NCI-H526 (cell line): ENCODE data around the gene LSP1.

Source experiments
- DNase-seq, 2 experiments: peaks; one replicate each; lab custom pipeline; 2025; lab: John Stamatoyannopoulos, UW

Gene LSP1

GRCh38 chr11:1917523-1918435 lies 64.9 kb downstream of the LSP1 start:
- no peak for DNase-seq

GRCh38 chr11:1918436-1919315 lies 65.8 kb downstream of the LSP1 start:
- DNase-seq: no peak

DNA sequence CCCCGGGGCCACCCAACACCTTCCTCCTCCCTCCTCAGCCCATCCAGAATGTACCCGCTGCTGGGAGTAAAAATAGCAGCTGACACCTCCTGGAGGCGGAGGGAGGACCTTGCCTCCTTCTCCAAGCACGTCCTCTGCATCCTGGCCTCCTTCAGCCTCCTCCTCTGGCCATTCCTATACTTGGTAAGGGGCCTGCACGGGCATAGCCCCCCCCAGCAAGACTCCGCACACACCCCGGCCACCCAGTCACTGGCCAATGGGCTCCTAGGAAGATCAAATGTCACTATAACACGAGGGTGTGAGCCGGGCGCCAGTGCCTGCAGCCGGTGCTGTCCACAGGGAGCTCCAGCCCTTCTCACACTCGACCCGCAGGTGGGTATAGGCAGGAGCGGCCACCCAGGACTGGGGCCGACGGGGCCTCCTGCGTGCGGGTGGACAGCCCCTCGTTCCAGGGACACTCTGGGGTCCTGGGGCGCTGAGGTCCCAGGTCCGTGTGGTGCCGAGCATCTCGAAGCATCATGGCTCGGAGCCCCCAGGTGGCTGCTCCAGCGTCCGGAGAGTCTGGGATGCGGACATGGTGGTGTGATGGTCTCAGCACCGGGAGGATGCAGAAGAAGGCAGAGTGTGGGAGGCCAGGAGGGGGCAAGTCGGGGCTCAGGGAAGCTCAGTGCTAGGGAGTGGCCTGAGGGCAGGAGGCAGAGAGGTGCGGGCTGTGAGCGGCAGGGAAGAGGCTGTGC lies 66.7 kb downstream of the LSP1 start, which contains the start of gene TNNT3:
TNNT3 (plus strand) TSS at position 313 of the 737 bp plus-strand sequence. CDS start 3,172 bp downstream, outside the sequence.
- DNase-seq: no peak

DNA sequence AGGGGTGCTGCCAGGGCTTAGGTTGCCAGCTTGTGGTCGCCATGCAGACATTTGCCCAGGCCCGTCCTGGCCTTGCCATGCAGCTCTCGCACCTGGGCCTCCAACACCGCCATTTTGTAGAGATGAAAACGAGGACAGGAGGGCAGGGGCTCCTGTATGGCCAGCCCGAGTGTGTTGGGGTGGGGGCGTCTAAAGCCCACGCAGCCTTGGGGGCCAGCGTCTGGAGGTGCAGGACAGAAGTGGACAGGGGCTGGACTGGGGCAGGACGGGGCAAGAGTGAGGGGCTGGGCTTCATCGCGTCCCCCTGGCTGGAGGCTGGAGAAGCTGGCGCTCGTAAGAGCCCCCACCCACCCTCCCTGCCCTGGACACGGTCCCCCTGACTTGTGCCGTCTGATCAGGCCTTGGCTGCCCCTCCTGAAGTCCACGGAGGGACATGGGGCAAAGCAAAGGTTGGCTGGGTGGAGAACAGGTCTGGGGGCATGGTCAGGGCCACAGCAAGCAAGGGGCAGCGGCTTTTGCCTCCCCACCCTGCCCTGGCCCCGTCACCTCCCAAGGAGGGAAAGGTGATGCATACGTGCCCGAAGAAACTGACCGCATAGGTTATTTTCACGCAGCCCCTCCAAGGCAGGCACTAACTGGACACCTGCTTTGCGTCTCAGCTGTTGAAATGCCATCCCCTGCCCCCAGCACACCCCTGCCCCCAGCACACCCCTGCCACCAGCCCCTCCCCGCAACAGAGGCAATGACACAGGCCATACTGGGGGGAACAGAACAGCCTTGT lies 67.4 kb downstream of the LSP1 start:
- no peak for DNase-seq

DNA sequence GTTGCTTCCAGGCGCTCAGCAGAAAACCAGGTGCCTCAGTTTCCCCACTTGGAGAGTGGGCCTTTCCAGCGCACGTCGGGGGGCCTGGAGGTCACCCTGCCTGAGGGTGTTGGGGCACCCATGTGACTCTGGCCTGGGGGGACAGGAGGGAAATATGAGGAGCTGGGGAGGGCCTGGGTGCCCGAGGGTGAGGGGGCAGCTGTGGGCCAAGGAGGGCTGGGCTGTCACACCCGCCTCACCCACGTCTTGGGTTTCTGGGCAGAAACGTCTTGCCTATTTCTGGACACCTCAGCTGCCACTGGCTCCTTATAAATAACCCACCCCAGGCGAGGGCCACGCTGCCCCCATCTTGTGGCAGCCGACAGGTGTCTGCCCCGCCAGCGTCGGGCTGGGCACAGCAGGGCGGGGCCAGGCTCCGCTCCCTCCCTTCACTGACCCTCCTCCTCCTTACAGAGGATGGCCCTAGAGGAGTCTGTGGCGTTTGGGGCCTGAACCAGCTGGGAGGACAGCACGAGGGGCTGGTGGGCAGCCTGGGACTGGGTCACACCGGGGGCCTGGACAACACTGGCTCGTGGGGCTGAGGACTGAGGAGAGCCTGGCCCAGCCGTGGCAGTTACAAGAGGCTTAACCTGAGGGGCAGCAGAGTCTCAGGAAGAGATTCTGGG lies 68.2 kb downstream of the LSP1 start:
- peak in 1 of 2 experiments; percentile 43 for DNase-seq

DNA sequence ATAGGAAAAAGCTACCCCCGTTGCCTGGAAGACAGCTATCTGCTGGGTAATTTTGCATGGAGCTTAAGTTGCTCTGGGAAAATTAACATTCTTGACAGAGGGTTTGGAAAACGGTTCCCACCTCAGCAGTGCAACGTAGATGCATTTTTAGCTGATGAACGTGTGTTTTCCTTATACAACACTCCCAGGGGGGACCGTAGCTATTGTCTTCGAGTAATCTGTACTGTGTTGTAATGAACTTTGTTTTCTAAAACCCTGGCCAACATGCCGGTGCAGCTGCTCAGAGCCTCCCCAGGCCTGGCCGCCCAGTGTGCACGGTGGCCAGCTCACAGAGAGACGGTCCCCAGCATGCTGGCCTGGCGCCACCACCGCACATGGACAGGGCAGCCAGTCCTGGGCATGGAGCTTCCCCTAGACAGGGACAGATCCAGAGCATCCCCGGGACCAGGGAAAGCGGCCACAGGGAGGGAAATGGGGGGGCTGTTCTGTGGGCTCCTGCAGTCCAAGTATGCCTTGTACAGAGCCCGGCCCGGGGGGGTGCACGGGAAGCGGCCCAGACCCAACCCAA lies 68.8 kb downstream of the LSP1 start:
- no peak for DNase-seq

GRCh38 chr11:1922481-1923081 lies 69.7 kb downstream of the LSP1 start:
- no peak for DNase-seq

DNA sequence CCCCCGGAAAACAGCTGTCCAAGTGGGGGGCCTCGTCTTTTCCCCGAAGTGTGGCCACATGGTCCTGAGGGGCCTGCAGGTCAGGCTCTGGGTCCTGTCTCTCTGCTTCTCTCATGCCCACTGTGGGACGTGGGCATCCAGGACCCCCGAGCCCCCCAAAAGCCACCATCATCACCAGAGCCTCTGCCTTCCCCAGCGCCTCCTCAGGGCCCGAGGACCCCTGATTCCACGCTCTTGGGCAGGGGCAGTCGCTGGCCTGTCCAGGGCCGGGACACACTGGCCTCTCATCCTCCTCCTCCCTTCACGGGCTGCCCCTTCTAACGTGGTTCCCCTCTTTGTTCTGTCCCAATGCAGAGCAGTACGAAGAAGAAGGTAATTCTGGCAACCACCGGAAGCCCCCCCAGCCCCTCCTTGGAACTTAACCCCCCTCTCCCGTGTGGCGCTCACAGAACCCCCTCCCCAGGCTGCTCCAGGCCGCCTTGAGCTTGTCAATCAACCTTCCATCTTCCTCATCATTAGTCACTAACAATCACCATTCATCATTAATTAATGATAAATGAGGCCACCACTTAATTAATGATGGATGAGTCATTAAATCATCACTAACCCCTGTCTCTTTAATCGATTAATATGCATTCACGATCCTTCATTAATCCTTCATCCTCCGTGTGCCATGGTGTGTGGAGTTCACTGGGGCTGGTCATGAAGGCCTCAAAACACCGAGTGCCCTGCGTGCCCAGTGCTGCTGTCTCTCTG lies 70.5 kb downstream of the LSP1 start:
- no peak for DNase-seq

GRCh38 chr11:1924181-1924580 lies 71.3 kb downstream of the LSP1 start:
- no peak for DNase-seq

GRCh38 chr11:1924646-1925372 lies 71.9 kb downstream of the LSP1 start:
- DNase-seq: no peak

GRCh38 chr11:1925373-1926155 lies 72.7 kb downstream of the LSP1 start:
- no peak for DNase-seq

- no peak for DNase-seq
Observed at GRCh38 chr11:1926156-1927025, 73.5 kb downstream of the LSP1 start.

DNA sequence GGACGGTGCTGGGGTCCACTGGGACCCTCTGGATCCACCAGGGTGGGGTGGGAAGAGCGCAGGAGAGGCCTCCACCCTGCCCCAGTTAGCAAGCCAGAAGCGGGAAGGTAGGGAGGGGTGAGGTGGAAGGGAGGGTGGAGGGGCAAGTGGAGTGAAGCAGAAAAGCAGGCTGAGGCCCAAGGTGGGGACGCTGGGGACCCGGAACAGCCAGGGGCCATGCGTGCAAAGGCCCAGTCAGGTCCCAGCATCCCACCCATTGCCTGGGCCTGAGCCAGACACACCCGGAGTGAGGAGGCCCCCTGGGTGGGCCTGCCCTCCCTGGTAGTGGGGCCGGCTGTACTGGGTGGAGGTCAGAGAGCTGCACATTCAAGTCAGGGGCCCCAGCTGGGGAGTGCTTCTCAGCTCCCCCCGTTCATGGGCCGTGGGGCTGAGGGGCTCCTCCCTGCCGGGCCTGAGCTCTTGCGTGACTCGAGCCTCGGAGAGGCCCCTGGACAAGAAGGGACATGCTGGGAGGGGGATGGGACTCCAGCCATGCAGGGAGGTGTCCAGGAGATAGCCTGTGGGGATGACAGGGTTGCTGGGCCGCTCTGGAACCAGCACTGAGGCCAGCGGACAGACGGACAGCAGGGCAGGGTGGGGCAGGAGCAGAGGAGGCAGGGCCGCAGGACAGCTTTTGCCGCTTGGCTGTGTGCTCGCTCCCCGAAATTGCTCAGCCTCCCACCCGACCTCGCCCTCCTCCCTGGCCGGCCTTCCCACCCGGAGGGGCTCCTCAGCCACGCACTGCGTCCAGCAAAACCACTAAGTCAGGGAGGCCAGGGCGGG lies 74.4 kb downstream of the LSP1 start:
- DNase-seq: no peak

DNA sequence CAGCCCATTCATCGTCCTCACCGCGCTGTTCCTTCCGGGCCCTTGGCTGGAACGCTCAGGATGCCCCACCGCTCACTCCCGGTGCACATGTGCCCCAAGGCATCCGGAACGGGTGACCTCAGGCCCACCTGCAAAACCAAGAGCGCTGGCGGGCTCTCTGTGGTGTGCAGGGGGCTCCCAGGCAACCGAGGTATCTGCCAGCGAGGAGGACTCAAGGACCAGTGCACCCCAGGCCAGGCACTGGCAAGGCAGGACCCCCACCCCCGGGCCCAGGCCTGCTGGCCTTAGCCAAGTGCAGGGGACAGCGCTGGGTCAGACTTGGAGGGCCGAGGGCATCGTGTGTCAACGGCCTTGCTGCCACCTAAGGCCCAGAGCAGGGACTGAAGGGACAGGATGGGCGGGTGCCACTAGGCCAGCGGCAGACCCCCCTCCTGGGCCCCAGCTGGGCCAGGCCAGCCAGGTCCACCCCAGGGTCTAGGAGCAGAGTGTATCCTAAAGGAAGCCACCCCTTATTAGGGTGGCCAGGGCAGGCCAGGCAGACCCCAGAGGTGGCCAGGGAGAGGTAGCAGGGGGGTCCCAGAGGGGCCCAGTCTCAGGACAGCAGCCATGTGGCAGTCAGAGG lies 75.1 kb downstream of the LSP1 start:
- no peak for DNase-seq

DNA sequence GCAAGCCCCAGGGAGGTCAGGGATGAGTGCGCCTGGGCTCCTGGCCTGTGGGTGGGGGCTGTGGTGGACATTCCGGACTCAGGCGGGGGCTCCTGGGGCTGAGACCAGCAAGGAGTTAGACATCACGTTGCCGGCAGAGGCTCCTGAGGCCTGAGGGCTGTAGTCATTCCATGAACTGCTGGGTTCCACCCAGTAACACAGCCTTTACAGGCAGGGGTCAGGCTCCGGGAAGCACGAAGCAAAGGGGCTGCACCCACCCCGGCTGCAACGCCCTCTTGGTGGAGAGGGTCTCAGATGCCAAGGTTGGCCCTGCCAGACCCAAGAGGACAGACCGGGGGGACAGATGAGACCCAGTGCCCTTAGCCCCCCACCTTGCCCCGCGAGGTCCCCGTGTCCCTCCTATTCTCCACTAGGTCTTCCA lies 75.6 kb downstream of the LSP1 start:
- no peak for DNase-seq
